Loucy (cell line): ENCODE results near the gene RASSF4.

Source experiments
- H2AFZ ChIP-seq: fragments of 200-600 bp; sonication (generic); 2 replicates; pipeline ENCODE4 v1.6.0; 2016; ENCODE audit warnings: antibody characterized with exemption, mild to moderate bottlenecking, low read length, moderate library complexity
- H3F3A ChIP-seq: fragments of 200-600 bp; 2 replicates; pipeline ENCODE4 v1.6.0; 2016; ENCODE audit warnings: antibody characterized with exemption, low read depth, mild to moderate bottlenecking
- H3K27me3 ChIP-seq: fragments of 200-600 bp; sonication (generic); 2 replicates; pipeline ENCODE4 v1.6.1; 2014; ENCODE audit warnings: low read length, mild to moderate bottlenecking; ENCODE audit not compliant: insufficient read depth, poor library complexity, severe bottlenecking
- H3K36me3 ChIP-seq: fragments of 200-600 bp; sonication (generic); 2 replicates; pipeline ENCODE4 v1.6.1; 2016; ENCODE audit warnings: low read length; ENCODE audit not compliant: insufficient read depth
- H3K4me1 ChIP-seq: fragments of 200-600 bp; sonication (generic); 2 replicates; pipeline ENCODE4 v1.5.1; 2014; ENCODE audit warnings: low read length, mild to moderate bottlenecking; ENCODE audit not compliant: insufficient read depth, poor library complexity, severe bottlenecking
- H3K4me2 ChIP-seq: fragments of 200-600 bp; sonication (generic); 2 replicates; pipeline ENCODE4 v1.6.0; 2014; ENCODE audit warnings: antibody characterized with exemption, low read length, low read depth, mild to moderate bottlenecking; ENCODE audit not compliant: poor library complexity, severe bottlenecking
- H3K4me3 ChIP-seq: fragments of 200-600 bp; sonication (generic); 2 replicates; pipeline ENCODE4 v1.5.1; 2014; ENCODE audit warnings: low read length, mild to moderate bottlenecking, mixed read lengths; ENCODE audit not compliant: poor library complexity, severe bottlenecking
- H3K79me2 ChIP-seq: fragments of 200-600 bp; sonication (generic); 2 replicates; pipeline ENCODE4 v1.6.1; 2014; ENCODE audit warnings: low read length; ENCODE audit not compliant: insufficient read depth
- H3K9ac ChIP-seq: fragments of 200-600 bp; sonication (generic); 2 replicates; pipeline ENCODE4 v1.6.0; 2014; ENCODE audit warnings: mild to moderate bottlenecking, low read depth, low read length, moderate library complexity; ENCODE audit not compliant: poor library complexity, severe bottlenecking
- H3K9me2 ChIP-seq: fragments of 200-600 bp; sonication (generic); replicated peaks from 2 replicates; pipeline ENCODE4 v1.6.1; 2016; ENCODE audit warnings: low read depth, low read length, mixed read lengths
- H3K9me3 ChIP-seq: fragments of 200-600 bp; sonication (generic); 2 replicates; pipeline ENCODE4 v1.6.1; 2014; ENCODE audit warnings: mild to moderate bottlenecking, antibody characterized with exemption, low read length, low read depth; ENCODE audit not compliant: insufficient read depth
- H4K20me1 ChIP-seq: fragments of 200-600 bp; sonication (generic); 2 replicates; pipeline ENCODE4 v1.6.0; 2014; ENCODE audit warnings: antibody characterized with exemption, low read length, mild to moderate bottlenecking; ENCODE audit not compliant: insufficient read depth, poor library complexity, severe bottlenecking
- EZH2phosphoT487 ChIP-seq: fragments of 200-600 bp; IDR thresholded peaks from 2 replicates; pipeline ENCODE4 v1.6.1; 2018; ENCODE audit warnings: antibody characterized with exemption, mild to moderate bottlenecking, moderate library complexity, borderline replicate concordance
- TF ChIP-seq, protein P1 (sequence below): fragments of 200-600 bp; sonication (generic); conservative IDR thresholded peaks from 2 replicates; pipeline ENCODE4 v1.5.1; 2014; ENCODE audit warnings: mild to moderate bottlenecking, antibody characterized with exemption, low read length

Gene RASSF4

GRCh38 chr10:45035673-45036072 is 76.1 kb downstream of the RASSF4 start:
- H3K79me2 ChIP-seq: no peaks in the 10 kb centered on the region
- H3K9me2 ChIP-seq: no peaks in the 10 kb centered on the region
- no peak overlapping the region for H3K4me2 ChIP-seq
- no peaks in the 10 kb centered on the region for H3F3A ChIP-seq
- no peaks in the 10 kb centered on the region for H4K20me1 ChIP-seq
- H3K4me1 ChIP-seq: no peaks in the 10 kb centered on the region
- no peak overlapping the region for H3K9ac ChIP-seq
- no peak overlapping the region for H3K4me3 ChIP-seq
- H3K9me3 ChIP-seq: no peaks in the 10 kb centered on the region
- TF ChIP-seq, protein P1, sequence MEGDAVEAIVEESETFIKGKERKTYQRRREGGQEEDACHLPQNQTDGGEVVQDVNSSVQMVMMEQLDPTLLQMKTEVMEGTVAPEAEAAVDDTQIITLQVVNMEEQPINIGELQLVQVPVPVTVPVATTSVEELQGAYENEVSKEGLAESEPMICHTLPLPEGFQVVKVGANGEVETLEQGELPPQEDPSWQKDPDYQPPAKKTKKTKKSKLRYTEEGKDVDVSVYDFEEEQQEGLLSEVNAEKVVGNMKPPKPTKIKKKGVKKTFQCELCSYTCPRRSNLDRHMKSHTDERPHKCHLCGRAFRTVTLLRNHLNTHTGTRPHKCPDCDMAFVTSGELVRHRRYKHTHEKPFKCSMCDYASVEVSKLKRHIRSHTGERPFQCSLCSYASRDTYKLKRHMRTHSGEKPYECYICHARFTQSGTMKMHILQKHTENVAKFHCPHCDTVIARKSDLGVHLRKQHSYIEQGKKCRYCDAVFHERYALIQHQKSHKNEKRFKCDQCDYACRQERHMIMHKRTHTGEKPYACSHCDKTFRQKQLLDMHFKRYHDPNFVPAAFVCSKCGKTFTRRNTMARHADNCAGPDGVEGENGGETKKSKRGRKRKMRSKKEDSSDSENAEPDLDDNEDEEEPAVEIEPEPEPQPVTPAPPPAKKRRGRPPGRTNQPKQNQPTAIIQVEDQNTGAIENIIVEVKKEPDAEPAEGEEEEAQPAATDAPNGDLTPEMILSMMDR: no peak
- TF ChIP-seq EZH2phosphoT487: no peak
- H2AFZ ChIP-seq: no peak overlapping the region
- H3K36me3 ChIP-seq: no peaks in the 10 kb centered on the region
- no peaks in the 10 kb centered on the region for H3K27me3 ChIP-seq

DNA sequence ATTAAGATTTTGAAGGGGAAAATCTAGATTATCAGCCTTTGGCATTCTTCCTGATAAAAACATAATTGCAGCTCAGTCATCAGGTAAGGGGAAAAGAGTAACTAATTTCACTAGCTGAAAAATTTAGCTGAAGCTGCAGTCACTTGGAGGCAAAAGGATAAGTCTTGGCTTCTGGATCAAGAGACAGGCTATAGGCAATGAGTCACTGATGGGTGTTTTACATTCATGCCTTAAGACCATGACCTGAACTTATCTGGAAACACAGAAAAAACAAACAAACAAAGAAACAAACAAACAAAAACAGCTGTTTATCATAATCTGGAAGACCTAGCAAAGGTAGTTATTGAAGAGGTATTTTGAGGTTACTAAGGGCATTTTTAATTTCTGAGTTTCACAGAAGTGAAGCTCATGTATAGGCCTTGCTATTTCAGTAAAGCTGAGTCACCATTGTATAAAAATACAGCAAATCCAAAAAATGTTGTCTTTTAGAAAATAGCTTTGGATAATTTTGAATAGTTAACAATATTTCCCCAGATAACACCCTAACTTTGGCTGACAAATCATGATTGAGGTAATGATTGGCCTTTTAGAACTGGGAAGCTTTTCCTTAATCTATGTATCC is 81.4 kb downstream of the RASSF4 start:
- TF ChIP-seq, protein P1: no peak
- TF ChIP-seq EZH2phosphoT487: no peak
- no peak overlapping the region for H2AFZ ChIP-seq

GRCh38 chr10:45044290-45044689 is 84.7 kb downstream of the RASSF4 start:
- Histone ChIP-seq H3K4me1 (no peaks in the 10 kb centered on the region), H3K9ac (no peak overlapping the region), H4K20me1 (no peaks in the 10 kb centered on the region), H3K36me3 (no peaks in the 10 kb centered on the region), H3K4me2 (no peak overlapping the region), H3K4me3 (no peak overlapping the region), H3K9me2 (no peaks in the 10 kb centered on the region), H3F3A (no peaks in the 10 kb centered on the region), H2AFZ (no peak overlapping the region), H3K9me3 (no peaks in the 10 kb centered on the region), H3K79me2 (no peaks in the 10 kb centered on the region), H3K27me3 (no peaks in the 10 kb centered on the region)
- TF ChIP-seq, protein P1: no peak
- TF ChIP-seq EZH2phosphoT487: no peak

More for the DNA sequence above, 81.4 kb downstream of the RASSF4 start:
- no peaks in the 10 kb centered on the region for H3K79me2 ChIP-seq
- no peaks in the 10 kb centered on the region for H3K4me1 ChIP-seq
- H3K36me3 ChIP-seq: no peaks in the 10 kb centered on the region
- H3K9ac ChIP-seq: no peak overlapping the region
- H3K4me3 ChIP-seq: no peak overlapping the region
- no peak overlapping the region for H3K4me2 ChIP-seq
- no peaks in the 10 kb centered on the region for H3K9me3 ChIP-seq
- H4K20me1 ChIP-seq: no peaks in the 10 kb centered on the region
- no peaks in the 10 kb centered on the region for H3K27me3 ChIP-seq
- H3K9me2 ChIP-seq: no peaks in the 10 kb centered on the region
- no peaks in the 10 kb centered on the region for H3F3A ChIP-seq
